Measurements from ENCODE around the gene DNAJB7. TPM values are rescaled to one million over a fixed set of nuclear protein-coding genes. Genes with fewer than 3 reads are reported as not detected.

DNAJB7 gene
- total and polyA plus RNA-seq, 2 of the 13 experiments (the other 11 are each of a cell fraction or from before 2014, with no cell fraction given), result not detected

DNA sequence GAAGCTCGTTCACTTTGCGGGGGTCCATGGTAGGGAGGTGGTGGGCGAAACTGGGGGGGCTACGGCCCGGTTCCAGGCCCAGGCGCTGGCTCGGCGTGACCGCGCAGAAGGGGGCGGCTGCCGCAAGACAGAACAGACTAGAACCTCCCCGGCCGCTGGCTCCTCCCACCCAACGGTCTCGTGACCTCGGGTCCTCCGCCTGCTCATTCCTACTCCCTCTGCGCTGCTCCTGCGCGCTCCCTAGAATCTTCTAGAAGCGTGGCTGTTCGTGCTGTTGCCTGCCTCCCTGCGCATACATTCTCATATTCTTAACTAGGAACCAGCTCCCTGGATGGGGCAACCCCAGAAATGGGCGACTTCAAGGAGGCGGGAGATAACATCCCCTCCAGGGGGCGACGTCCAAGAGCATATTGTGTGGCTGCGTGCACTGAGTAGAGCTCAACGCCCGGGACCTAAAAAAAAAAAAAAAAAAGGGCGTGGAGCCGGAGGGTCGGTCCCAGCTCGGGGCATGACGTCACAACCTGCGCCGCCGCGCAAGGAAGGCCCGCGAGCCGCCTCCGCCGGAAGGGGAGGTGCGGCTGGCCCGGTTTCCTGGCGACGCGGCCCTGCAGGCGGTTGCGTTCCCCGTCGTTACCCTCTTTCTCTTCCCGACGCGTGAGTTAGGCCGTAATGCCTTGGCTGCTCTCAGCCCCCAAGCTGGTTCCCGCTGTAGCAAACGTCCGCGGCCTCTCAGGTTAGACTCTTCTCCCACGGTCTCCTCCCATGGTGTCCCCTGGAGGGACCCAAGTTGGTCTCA is 5.2 kb downstream of the DNAJB7 start, which contains the start of the genes ST13 and XPNPEP3 (continued):
- TF ChIP-seq, protein P1, sequence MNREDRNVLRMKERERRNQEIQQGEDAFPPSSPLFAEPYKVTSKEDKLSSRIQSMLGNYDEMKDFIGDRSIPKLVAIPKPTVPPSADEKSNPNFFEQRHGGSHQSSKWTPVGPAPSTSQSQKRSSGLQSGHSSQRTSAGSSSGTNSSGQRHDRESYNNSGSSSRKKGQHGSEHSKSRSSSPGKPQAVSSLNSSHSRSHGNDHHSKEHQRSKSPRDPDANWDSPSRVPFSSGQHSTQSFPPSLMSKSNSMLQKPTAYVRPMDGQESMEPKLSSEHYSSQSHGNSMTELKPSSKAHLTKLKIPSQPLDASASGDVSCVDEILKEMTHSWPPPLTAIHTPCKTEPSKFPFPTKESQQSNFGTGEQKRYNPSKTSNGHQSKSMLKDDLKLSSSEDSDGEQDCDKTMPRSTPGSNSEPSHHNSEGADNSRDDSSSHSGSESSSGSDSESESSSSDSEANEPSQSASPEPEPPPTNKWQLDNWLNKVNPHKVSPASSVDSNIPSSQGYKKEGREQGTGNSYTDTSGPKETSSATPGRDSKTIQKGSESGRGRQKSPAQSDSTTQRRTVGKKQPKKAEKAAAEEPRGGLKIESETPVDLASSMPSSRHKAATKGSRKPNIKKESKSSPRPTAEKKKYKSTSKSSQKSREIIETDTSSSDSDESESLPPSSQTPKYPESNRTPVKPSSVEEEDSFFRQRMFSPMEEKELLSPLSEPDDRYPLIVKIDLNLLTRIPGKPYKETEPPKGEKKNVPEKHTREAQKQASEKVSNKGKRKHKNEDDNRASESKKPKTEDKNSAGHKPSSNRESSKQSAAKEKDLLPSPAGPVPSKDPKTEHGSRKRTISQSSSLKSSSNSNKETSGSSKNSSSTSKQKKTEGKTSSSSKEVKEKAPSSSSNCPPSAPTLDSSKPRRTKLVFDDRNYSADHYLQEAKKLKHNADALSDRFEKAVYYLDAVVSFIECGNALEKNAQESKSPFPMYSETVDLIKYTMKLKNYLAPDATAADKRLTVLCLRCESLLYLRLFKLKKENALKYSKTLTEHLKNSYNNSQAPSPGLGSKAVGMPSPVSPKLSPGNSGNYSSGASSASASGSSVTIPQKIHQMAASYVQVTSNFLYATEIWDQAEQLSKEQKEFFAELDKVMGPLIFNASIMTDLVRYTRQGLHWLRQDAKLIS (CRISPR knock-in tag; IDR thresholded peaks at IDR 0.05), result no peak
- TF ChIP-seq KLF16 (CRISPR knock-in tag; IDR thresholded peaks at IDR 0.05), result peak in 1 of 2 experiments; percentile 97; a peak in 2 of 4 replicates
- TF ChIP-seq YY1 (IDR thresholded peaks at IDR 0.05; ENCODE audit: insufficient read depth, insufficient replicate concordance, low read depth, low read length), result peak; percentile 27
- TF ChIP-seq CBX1 (IDR thresholded peaks at IDR 0.05; ENCODE audit: low read depth), result no peak
- peak; percentile 17; the same call in 1 of the 2 replicates for TF ChIP-seq ZNF556 (CRISPR knock-in tag; IDR thresholded peaks at IDR 0.05; ENCODE audit: borderline replicate concordance)
- TF ChIP-seq NONO (IDR thresholded peaks at IDR 0.05), result no peak
- peak; percentile 81 for TF ChIP-seq NONO (CRISPR knock-in tag; conservative IDR thresholded peaks at IDR 0.05)
- no peak for TF ChIP-seq NFIB (CRISPR knock-in tag; IDR thresholded peaks at IDR 0.05; ENCODE audit: borderline replicate concordance)
- no peak for TF ChIP-seq MATR3 (CRISPR knock-in tag; IDR thresholded peaks at IDR 0.05)
- peak; percentile 93 for TF ChIP-seq KMT2A (CRISPR knock-in tag; IDR thresholded peaks at IDR 0.05)
- TF ChIP-seq KLF9 (CRISPR knock-in tag; IDR thresholded peaks at IDR 0.05; ENCODE audit: low read depth), result peak; percentile 69
- peak; percentile 31; the same call in 1 of the 2 replicates for TF ChIP-seq ZNF768 (CRISPR knock-in tag; IDR thresholded peaks at IDR 0.05)
- peak; percentile 97 for TF ChIP-seq ATF1 (CRISPR knock-in tag; IDR thresholded peaks at IDR 0.05)
- peak; percentile 48; the same call in 1 of the 2 replicates for TF ChIP-seq KLF15 (CRISPR knock-in tag; IDR thresholded peaks at IDR 0.05; ENCODE audit: borderline replicate concordance)
- peak; percentile 50; the same call in 1 of the 2 replicates for TF ChIP-seq ZFP90 (CRISPR knock-in tag; IDR thresholded peaks at IDR 0.05; ENCODE audit: borderline replicate concordance)
- peak; percentile 56; the same call in 1 of the 2 replicates for TF ChIP-seq ZNF788 (CRISPR knock-in tag; IDR thresholded peaks at IDR 0.05; ENCODE audit: borderline replicate concordance)
- TF ChIP-seq ZNF614 (CRISPR knock-in tag; IDR thresholded peaks at IDR 0.05; ENCODE audit: borderline replicate concordance), result peak; percentile 68; the same call in 1 of the 2 replicates
- 0 out of 2 replicates have a peak, but pooled peaks have one; percentile 26 for TF ChIP-seq ZNF12 (CRISPR knock-in tag; IDR thresholded peaks at IDR 0.05)
- no peak for TF ChIP-seq LCORL (IDR thresholded peaks at IDR 0.05)
- TF ChIP-seq LCORL (CRISPR knock-in tag; IDR thresholded peaks at IDR 0.05), result peak; percentile 29; the same call in 1 of the 2 replicates

Data from HepG2 (cell line).